ENCODE measurements around the gene RHOH.

DNA sequence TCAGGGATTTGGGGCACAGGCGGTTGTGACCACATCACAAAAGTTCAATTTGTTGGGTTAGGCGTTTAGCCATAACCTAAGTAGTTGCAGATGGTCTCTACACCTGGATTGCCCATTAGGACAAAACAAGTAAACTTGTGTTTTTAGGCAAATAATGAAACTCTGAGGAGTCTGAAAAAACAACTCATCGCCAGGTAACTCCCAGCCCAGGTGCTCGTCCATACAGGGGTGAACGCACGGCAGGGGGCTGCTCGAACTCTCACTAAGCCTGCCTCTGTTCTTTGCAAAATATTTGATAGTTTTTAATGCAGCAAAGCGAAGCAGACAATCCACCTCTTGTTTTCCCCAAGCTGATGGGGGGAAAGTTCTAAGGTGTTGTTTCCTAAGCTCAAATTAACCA lies 559 bp upstream of the RHOH start:
- no peak for TF ChIP-seq EZH2phosphoT487 (IDR thresholded peaks at IDR 0.05; ENCODE audit: borderline replicate concordance, low read length)
- no peak for TF ChIP-seq CTCF (IDR thresholded peaks at IDR 0.05; ENCODE audit: low read depth, low read length, poor library complexity, severe bottlenecking)

Data from DOHH2 (cell line).